NB4 (cell line): ENCODE data around the gene CLBA1.

Source experiments
- CTCF ChIP-seq: IDR thresholded peaks from one replicate; pipeline ENCODE4 v1.5.1; 2012; ENCODE audit warnings: low read depth, low read length
- MAX ChIP-seq: IDR thresholded peaks from 2 replicates; pipeline ENCODE4 v1.6.1; 2011; ENCODE audit warnings: low read depth, low read length
- POLR2A ChIP-seq: IDR thresholded peaks from 2 replicates; pipeline ENCODE4 v1.6.1; 2011; ENCODE audit warnings: mild to moderate bottlenecking; ENCODE audit not compliant: insufficient read length; ENCODE audit errors: extremely low read depth

GRCh38 chr14:104973385-104974145, 12.0 kb upstream of the CLBA1 start:
- TF ChIP-seq CTCF (no peak), POLR2A (no peak), MAX (no peak)
